HG03558 (cell line): ENCODE results near the gene TMEM212.
"Not testable (repeated sequence)": the region's sequence is repeated elsewhere in the genome, so short reads cannot be mapped to it uniquely, and the experiment has no call there.

Experiments used
- ATAC-seq: cut with Tn5 transposase; IDR thresholded peaks from one replicate; pipeline ENCODE4 v1.9.1; 2021; ENCODE audit warnings: moderate number of reproducible peaks; ENCODE audit not compliant: unreplicated experiment; ENCODE audit errors: extremely low read depth

Gene TMEM212

DNA sequence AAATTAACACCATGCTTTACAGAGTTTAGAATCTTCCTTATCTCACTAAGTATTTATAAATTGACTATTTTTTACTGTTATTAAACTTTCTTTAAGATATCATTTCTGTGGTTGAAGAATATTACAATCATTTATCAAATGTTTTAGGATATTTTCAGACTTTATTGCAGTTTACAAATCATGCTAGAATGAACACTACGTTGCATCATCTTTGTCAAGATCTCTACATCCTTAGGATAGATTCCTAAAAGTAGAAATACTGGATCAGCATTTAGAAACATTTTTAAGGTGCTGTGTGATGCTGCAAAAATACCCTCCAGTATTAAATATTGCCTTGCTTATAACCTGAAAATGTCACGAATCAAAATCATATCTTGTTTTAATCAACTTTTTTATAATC lies 30.3 kb upstream of the TMEM212 start:
- no peak for ATAC-seq

DNA sequence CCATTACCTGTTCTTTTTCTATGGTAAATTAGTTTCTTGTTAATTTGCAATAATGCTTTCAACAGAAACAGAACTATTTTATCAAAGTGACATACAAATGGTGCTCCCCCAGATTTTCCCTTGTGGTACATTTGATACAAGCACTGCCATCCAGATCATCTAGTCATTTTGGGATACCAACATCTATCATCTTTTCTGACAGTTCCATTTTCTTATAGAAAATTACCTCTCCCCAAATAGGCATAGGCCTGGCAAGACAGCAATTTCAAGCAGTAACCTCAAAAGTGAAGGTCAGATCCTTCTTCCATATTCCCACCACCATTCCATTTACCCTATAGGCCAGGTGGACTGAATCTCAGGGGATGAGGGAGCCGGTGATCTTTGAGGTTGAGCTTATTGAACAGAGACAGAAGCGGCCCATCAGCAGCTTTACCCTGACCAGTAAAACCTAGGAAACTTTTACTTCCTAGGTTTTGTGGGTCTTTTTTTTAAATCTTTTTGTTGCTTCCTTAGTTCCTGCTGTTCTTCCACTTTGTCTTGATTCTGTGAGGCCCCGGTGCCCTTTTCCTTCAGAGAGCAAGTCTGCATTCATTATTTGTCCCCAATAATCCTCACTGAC lies 29.8 kb upstream of the TMEM212 start:
- no peak for ATAC-seq

DNA sequence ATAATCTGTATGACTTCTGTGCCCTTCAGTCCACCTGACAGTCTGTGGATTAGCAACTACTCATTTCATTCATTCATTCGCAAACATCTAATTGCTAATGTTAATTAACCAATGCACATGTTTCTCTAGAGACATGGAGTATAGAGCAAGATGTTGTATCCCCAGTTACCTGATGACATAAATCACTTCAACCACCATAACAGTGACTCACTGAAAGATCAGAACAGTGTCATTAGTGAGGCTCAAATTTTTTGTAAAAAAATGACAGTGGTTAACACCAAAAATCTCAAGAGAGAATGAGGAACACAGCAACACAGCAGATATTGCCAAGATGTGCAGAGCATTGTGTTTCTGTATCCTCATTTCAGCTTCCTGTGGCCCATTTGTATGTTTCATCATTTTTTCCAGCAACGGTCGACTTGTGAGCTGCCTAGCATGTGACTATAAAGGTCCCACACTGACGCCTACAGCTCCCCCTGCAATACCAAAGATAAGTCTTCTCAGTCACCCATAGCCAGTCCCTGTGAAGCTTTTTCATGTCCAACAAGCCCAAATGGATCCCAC lies 29.2 kb upstream of the TMEM212 start:
- ATAC-seq: no peak

DNA sequence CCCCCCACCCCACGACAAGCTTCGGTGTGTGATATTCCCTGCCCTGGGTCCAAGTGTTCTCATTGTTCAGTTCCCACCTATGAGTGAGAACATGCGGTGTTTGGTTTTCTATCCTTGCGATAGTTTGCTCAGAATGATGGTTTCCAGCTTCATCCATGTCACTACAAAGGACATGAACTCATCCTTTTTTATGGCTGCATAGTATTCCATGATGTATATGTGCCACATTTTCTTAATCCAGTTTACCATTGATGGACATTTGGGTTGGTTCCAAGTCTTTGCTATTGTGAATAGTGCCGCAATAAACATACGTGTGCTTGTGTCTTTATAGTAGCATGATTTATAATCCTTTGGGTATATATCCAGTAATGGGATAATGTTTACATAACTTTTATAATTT lies 28.5 kb upstream of the TMEM212 start:
- not testable (repeated sequence) for ATAC-seq

DNA sequence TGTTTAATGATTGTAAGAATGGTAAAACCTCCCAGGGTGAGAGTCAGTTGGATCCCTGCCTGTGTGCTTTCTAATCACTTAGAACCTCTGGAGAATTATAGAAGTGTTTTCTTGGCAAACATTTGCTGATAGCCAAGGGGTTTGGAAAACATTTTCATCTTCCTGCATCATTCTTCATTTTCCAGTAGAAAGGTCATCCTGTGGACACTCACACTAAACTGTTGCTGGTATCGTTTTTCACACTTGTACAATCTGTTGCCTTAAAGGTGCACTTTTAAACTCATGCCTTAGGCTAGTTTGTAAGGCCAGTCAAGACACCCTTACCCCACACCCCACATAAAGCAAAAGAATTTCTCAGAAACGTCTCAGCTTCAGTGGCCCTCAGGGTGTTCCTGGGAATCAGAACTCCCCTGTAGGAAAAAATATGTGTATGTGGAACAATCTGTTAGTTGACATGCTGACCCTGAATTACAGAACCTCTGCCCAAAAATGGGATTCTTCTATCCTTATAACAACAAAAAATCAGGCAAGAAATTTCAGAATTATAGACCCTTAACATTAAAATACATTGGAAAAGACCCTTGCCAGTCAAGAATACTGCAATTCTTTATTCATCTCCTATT lies 27.1 kb upstream of the TMEM212 start:
- ATAC-seq: no peak

DNA sequence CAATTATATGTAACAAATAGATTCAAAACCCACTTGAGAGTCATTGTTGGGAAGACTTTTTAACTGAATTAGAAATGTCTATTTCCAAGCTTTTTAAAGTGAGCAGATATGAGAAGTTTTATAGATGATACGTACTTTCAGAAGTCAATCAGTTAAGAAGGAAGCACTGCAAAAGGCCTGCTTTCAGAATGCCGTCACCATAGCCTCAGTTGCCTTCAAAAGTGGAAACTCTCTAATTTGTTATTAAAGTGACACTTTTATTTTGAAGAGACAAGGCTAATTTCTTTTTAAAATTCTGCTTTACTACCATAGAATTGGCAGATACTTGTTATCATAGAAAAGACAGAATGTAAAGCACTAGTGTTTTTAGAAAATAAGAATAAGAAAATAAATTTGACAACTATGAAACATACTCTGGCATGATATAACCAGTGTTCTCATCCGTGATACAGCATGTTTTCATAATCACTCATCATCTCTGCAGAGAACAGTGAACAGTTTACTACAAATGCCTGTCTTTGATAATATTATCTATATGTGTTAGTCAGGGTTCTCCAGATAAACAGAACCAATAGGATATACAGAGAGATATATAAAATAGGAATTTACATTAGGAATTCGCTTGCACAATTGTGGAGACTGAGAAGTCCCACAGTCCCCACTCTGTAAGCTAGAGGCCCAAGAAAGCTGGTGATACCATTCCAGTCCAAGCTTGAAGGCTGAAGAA lies 25.9 kb upstream of the TMEM212 start:
- ATAC-seq: no peak

DNA sequence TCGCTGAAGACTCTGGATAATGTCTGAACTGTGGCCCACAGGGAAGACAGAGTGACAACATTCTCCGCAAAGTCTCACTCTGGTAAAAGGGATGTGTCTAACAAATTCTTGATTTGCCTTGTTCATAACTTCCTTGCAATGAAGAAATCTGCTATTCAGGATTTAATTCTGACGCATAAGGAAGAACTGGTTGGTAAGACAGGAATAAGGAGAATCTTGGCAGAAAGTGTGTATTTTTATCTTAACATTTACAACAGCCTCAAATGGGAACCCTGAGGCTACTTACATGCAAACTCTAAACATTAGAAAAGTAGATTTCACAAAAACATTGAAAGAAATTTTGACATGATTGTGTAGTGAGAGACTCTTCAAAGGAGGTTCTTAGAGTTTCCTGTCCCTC lies 22.1 kb upstream of the TMEM212 start:
- no peak for ATAC-seq

DNA sequence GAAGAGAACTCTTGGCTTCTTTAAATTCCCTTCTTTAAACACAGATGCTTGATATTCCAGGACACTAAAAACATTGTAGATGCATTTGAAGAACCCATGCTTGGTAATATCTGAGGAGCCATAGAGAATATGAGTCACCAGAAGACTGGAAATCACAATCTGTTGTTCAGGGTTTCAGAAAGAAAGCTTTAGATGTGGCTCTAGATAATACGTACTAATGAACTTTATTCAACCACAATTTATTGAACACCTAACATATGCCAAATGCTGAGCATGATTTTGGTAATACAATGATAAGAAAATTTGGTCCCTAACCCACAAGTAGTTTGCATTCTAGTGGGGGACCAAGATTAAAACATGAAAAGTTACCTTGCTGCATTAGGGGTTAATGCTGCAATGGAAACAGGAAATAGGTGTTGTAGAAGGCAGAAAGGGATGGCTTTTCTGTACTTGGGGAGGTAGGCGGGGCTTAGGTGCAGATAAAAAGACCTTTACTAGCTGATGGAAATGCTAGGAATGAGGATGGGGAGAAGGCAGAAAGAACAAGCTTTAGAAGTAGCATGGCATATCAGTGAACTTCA lies 21.3 kb upstream of the TMEM212 start:
- no peak for ATAC-seq

DNA sequence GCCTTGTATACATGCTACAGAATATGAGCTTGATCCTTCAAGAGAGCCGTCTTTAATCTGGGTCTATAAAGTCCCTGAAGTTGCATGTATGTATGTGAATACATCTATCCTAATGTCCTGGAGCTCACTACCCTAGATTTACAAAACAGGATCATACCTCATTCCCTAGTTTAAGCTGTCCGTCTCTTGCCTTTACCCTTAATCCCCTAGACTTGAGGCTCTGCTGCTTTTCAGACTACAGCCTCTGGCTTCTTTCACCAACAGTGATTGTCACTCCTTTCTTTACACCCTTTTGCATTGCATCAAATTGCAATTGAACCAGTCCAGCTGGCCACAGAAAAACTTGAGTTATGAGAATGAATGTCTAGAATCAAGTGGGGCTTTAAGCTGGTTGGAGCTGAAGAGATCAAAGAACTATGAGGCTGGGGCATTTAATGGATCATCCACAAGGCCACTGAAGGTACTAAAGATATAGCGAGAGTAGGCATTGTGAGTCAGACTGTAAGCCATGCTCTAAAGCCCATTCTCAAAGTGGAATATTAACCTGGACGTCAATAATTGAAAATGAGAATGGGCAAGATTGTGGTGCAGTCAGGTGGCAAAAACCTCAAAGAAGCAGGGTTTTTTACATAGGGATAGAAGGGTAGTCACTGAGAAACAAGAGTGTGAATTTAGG lies 20.6 kb upstream of the TMEM212 start:
- peak; percentile 74 for ATAC-seq

DNA sequence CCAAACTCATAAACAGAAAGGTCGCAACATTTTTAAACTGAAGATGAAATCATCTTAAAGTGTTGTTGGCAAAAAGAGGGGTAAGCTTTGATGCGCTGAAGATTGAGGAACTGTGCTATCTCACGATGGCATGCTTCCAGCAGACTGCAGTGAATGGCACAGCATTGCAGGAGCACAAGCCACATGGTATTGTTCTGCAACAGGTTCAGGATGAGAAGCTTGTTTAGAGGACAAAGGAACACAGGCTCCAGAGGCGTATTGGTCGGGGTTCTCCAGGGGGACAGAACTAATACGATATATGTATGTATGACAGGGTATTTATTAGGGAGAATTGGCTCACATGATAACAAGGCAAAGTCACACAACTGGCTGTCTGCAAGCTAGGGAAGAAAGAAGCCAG lies 19.0 kb upstream of the TMEM212 start:
- no peak for ATAC-seq

DNA sequence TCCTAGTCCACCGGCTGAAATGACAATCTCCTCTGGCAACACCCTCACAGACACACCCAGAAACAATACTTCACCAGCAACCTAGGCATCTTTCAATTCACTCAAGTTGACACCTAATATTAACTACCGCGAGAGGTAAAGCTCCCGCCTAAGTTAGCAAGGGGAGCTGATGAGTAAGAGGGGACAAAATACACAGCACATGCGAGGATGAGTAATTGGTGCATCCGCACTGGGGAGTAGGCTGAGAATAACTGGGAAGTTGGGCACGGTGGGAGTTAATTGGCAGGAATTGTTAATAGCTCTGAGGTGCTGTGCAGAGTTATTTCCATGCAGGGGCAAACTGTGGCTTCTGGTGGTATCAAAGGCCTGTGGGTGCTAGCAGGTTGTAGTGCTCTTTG lies 18.3 kb upstream of the TMEM212 start:
- no peak for ATAC-seq

DNA sequence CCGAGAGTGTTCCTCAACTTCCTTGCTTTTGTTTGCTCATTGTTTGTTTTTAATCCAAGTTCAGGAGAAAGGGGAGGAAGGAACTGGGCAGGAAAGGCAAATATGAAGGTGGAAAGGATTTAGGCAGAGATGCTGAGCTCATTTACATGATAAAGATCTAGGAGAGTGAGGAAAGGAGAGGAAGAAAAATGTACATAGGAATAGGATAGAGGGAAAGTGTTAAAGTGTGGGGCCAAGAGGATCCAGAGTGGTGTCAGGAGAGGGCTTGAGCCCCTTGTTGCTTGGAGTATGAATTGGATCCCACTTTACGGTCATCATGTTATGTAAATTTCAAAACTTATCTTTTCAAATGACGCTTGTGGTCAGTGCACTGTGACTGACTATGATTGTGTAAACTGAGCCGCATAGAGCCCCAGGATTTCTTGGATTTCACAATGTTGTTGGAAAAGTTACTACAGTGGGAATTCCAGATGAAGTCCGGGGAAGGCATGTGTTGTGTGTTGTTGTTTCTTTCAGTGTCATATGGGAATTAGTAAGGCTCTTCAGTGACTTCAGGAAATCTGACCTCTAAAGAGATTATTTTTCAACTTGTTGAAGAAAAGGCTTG lies 17.8 kb upstream of the TMEM212 start:
- no peak for ATAC-seq

DNA sequence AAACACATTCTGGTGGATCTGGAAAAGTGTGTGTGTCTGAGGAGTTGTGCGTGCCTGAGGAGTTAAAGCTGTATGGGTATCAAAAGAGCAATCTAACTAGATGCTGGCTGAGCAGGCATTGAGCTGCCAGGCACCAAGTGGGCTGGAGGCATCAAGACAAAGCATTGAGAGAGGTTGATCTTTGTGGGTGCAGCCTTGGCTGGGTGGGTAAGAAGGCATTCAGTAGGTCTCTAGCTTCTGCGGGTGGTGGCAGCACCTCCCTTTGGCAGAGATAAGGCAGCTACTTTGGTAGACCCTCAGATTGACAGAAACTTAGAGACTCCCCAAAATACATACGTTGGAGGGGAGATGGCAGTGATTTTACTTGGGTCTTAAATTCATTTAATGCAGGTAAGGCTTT lies 15.8 kb upstream of the TMEM212 start:
- ATAC-seq: no peak

DNA sequence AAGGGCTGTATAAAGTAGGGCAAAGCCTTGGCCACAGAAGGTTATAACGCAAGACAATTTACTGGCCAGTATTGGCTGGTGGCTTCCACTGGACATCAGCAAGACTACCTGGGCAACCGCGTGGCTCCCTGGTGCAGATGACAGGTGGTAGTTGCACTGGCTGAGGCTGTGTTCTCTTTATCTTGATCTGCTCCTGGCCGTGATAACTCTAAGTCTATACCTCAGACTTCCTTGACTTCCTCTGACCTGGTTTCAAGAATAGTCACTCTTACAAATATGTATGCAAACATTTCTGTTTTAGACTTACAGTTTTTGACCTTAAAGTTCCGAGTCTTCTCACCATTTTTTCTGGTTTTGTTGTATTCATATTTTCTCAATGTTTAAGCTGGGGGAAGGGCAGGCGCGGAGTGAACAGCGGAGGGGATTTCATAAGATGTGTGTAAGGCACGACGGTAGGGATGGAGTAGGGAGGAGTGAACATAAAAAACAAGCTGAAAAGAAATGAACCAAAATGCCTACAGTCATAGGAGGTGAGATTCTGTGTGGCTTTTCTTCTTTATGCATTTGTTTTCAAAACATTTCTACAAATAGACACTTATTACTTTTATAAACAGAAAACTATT lies 15.2 kb upstream of the TMEM212 start:
- no peak for ATAC-seq

DNA sequence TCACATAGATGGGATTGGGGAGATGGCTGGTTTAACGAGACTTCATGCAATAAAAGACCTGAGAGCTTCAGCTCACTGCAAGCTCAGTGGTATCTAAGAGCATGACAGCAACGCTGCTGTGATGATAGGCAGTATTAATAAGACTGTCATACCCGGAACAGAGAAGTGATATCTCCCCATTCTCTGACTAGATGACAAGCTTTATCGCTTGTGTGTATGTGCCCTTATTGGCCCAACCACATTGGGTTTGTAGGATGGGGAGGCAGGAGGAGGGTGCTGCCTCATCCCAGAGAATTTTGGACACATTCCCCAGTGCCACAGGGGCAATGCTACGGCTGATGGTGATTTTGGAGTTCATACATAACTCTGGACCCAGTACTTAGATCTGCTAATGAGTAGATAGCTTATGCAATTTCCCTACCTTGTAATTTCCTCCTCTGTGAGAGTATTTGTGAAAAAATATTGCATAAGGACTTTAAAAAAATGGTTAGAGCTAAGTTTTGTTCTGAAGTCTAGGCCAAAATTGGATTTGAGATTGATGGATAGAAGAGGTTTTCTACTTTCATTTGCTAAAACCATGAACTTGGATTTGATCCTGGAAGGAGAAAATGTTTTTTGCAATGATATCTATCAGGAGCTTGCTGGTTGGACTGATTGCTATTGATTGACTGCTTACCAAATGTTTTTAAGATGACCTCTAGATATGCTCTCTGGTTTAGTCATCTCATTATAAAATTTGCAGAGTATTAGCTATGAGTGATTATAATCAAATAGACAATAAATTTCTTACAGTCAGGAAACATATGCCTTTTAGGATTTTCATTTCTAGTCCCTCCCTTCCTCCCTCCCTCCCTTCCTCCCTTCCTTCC lies 14.0 kb upstream of the TMEM212 start:
- no peak for ATAC-seq

DNA sequence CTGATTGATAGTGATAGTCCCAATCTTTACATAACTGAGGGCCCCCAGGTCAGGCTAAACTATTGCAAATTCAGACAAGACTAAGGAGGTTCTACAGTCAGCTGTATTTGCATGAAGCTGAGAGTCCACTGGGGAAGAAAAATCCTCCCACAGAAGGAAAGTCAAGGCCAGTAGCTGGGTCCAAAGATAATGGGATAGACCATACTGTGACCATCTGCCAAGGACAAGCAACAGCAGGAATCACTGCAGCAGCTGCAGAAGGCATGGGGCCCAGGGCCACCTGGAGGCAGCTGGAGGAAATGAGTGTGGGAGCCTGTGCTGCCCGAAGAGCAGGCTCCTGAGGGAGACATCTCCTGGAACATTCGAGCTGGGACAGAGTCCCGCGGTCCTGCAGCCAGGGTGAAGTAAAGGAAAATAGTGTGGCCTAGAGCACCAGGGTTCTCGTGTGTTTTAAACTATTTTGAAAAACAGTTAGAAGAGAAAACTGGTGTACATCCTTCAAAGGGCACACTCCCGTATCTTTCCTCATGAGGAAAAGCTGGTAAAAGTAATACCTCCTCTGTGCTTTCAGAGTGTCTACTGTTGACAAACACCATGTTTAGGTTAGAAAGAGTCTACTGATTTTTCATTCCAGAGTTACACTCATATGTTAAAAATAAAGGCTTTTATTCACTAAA lies 13.2 kb upstream of the TMEM212 start:
- ATAC-seq: no peak

DNA sequence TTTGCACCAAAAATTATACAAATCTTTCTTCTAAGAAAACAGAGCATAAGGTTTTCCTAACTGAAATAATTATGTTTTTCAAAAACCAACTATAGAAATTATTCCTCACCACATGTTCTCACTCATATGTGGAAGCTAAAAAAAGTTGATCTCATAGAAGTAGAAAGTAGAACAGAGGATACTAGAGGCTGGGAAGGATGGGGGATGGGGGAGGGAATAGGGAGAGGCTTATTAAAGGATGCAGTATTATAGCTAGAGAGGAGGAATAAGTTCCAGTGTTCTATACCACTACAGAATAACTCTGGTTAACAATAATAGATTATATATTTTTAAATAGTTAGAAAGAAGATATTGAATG lies 12.7 kb upstream of the TMEM212 start:
- no peak for ATAC-seq

DNA sequence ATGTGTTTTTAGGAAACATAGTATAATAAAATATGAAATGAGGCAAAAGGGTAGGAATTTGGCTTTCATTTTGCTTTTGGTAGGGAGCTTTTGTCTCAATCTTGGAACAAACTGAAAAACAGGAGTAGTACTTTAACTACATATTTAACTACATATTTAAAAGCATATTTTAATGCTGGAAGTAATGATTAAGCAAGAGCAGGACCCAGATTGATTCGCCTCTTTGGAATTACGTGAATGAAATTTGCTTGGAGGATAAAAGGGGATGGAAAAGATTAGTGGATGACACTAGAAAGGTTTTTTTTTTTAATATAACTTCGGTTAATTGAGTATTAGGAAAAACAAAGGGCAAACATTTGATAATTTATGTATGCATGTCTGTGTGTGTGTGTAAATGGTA lies 11.2 kb upstream of the TMEM212 start:
- ATAC-seq: no peak
